Liver (tissue), 9 donors: Measurements from ENCODE around the gene SH3GL1. TPM values are rescaled to one million over a fixed set of nuclear protein-coding genes. Genes with fewer than 3 reads are reported as not detected.

ENCODE experiments used
- DNase-seq: peaks from one replicate; pipeline ENCODE4 v3.0.0-alpha.2; 2017; ENCODE audit warnings: low spot score
- H3K27ac ChIP-seq, 2 donors: one replicate each; pipeline ENCODE4 v1.7.0; 2013; ENCODE audit warnings: inconsistent platforms in 2 of 2, low read length in 2 of 2, control low read depth in 1 of 2, low read depth in 1 of 2, mild to moderate bottlenecking in 1 of 2
- H3K27me3 ChIP-seq, 4 donors: one replicate each; pipeline versions ENCODE4 v1.6.1 to v1.7.0; 2013; ENCODE audit warnings: low read length in 3 of 4, inconsistent platforms in 1 of 4, mild to moderate bottlenecking in 1 of 4, moderate library complexity in 1 of 4; ENCODE audit not compliant: control insufficient read depth in 4 of 4, insufficient read depth in 4 of 4
- H3K36me3 ChIP-seq, 4 donors: one replicate each; pipeline versions ENCODE4 v1.6.1 to v1.7.0; 2013; ENCODE audit warnings: low read length in 3 of 4, mild to moderate bottlenecking in 3 of 4, low read depth in 1 of 4, moderate library complexity in 1 of 4; ENCODE audit not compliant: control insufficient read depth in 4 of 4, insufficient read depth in 3 of 4
- H3K4me1 ChIP-seq, 4 donors: one replicate each; pipeline versions ENCODE4 v1.6.1 to v1.7.0; 2013; ENCODE audit warnings: low read length in 3 of 4, mild to moderate bottlenecking in 3 of 4, moderate library complexity in 1 of 4; ENCODE audit not compliant: control insufficient read depth in 4 of 4, insufficient read depth in 4 of 4
- H3K4me3 ChIP-seq, 3 donors: one replicate each; pipeline versions ENCODE4 v1.6.1 to v1.7.0; 2013; ENCODE audit warnings: low read length in 3 of 3, control low read depth in 1 of 3, low read depth in 1 of 3, mild to moderate bottlenecking in 1 of 3
- H3K9ac ChIP-seq, 2 donors: one replicate each; pipeline ENCODE4 v1.7.0; 2013; ENCODE audit warnings: low read length in 2 of 2, mild to moderate bottlenecking in 2 of 2, moderate library complexity in 2 of 2, control low read depth in 1 of 2, low read depth in 1 of 2
- H3K9me3 ChIP-seq, 4 donors: one replicate each; pipeline versions ENCODE4 v1.6.1 to v1.7.0; 2013; ENCODE audit warnings: low read length in 3 of 4; ENCODE audit not compliant: control insufficient read depth in 4 of 4
- ATF3 ChIP-seq: IDR thresholded peaks from 2 replicates; pipeline ENCODE4 v1.6.1; 2016; ENCODE audit warnings: antibody characterized with exemption
- CTCF ChIP-seq: fragments of 150-350 bp; IDR thresholded peaks from 2 replicates; pipeline ENCODE4 v1.5.1; 2017; ENCODE audit warnings: improper control_type of control experiment, low read depth, low read length; ENCODE audit not compliant: missing input control
- EGR1 ChIP-seq, 2 donors: IDR thresholded peaks; 2 replicates each; pipeline ENCODE4 v1.6.1; 2016 to 2018; ENCODE audit warnings: antibody characterized with exemption in 2 of 2, low read depth in 2 of 2
- FOXA1 ChIP-seq: IDR thresholded peaks from 2 replicates; pipeline ENCODE4 v1.6.1; 2016; ENCODE audit warnings: antibody characterized with exemption
- FOXA2 ChIP-seq: IDR thresholded peaks from 2 replicates; pipeline ENCODE4 v1.6.1; 2016; ENCODE audit warnings: antibody characterized with exemption
- GABPA ChIP-seq, 2 donors: IDR thresholded peaks in 1 of 2; conservative IDR thresholded peaks in 1 of 2; 2 replicates each; pipeline ENCODE4 v1.6.1; 2016; ENCODE audit warnings: antibody characterized with exemption in 2 of 2, mild to moderate bottlenecking in 1 of 2, moderate library complexity in 1 of 2
- HNF4A ChIP-seq, 2 donors: conservative IDR thresholded peaks; 2 replicates each; pipeline ENCODE4 v1.6.1; 2016; ENCODE audit warnings: antibody characterized with exemption in 2 of 2, mild to moderate bottlenecking in 2 of 2
- HNF4G ChIP-seq: IDR thresholded peaks from 2 replicates; pipeline ENCODE4 v1.6.1; 2016; ENCODE audit warnings: antibody characterized with exemption
- JUND ChIP-seq, 2 donors: IDR thresholded peaks; 2 replicates each; pipeline ENCODE4 v1.6.1; 2016; ENCODE audit warnings: antibody characterized with exemption in 2 of 2
- MAX ChIP-seq: IDR thresholded peaks from 2 replicates; pipeline ENCODE4 v1.6.1; 2016; ENCODE audit warnings: antibody characterized with exemption
- NR2F2 ChIP-seq: IDR thresholded peaks from 2 replicates; pipeline ENCODE4 v1.6.1; 2016; ENCODE audit warnings: antibody characterized with exemption
- RAD21 ChIP-seq, 2 donors: IDR thresholded peaks; 2 replicates each; pipeline ENCODE4 v1.6.1; 2016; ENCODE audit warnings: antibody characterized with exemption in 2 of 2, mild to moderate bottlenecking in 2 of 2
- REST ChIP-seq: IDR thresholded peaks from 2 replicates; pipeline ENCODE4 v1.6.1; 2016; ENCODE audit warnings: antibody characterized with exemption, mild to moderate bottlenecking
- RXRA ChIP-seq, 2 donors: IDR thresholded peaks; 2 replicates each; pipeline ENCODE4 v1.6.1; 2017 to 2018; ENCODE audit warnings: antibody characterized with exemption in 2 of 2, mild to moderate bottlenecking in 1 of 2
- SP1 ChIP-seq: IDR thresholded peaks from 2 replicates; pipeline ENCODE4 v1.6.1; 2018; ENCODE audit warnings: antibody characterized with exemption, mild to moderate bottlenecking
- TAF1 ChIP-seq: conservative IDR thresholded peaks from 2 replicates; pipeline ENCODE4 v1.6.1; 2016; ENCODE audit warnings: antibody characterized with exemption, mild to moderate bottlenecking
- YY1 ChIP-seq: IDR thresholded peaks from 2 replicates; pipeline ENCODE4 v1.6.1; 2016; ENCODE audit warnings: antibody characterized with exemption, mild to moderate bottlenecking
- ZBTB33 ChIP-seq: IDR thresholded peaks from 2 replicates; pipeline ENCODE4 v1.6.1; 2016; ENCODE audit warnings: antibody characterized with exemption
- WGBS: extraction: QIAGEN DNeasy Blood & Tissue Kit; methylation state at CpG from one replicate; pipeline ENCODE4 v1.1.7; 2013; 5-methylcytosine and 5-hydroxymethylcytosine counted together
- polyA plus RNA-seq, 2 donors: library from polyadenylated mRNA; stranded (reverse) in 1 of 2; unstranded in 1 of 2; fragments of 200-250 nt in 1 of 2; fragments of >200 nt in 1 of 2; fragmentation: Nextera tagmentation in 1 of 2; extraction: Ambion mirVana in 1 of 2; gene quantifications; one replicate each; pipeline versions ENCODE4 v1.2.1 to v1.2.3, GENCODE V29; 2013 to 2015
- total RNA-seq, 2 donors: library from RNA; depleted of rRNA; stranded (reverse); fragments of >200 nt; gene quantifications; one replicate each; pipeline ENCODE4 v1.2.3, GENCODE V29; 2014
- donor health status: healthy.
- donor health status: healthy.
- donor health status: healthy.
- donor health status: healthy.
- donor health status: healthy.

Gene SH3GL1
- total and polyA plus RNA-seq, 4 donors, result 16.5 to 27.8 (median 18.2) TPM

- TF ChIP-seq CTCF (no peak), SP1 (no peak)
Measured at GRCh38 chr19:4437103-4437502, 36.8 kb upstream of the SH3GL1 start (continued).

GRCh38 chr19:4436231-4436630 is 35.9 kb upstream of the SH3GL1 start:
- Histone ChIP-seq H3K9ac (no peak overlapping the region), H3K27me3 (no peaks in the 10 kb centered on the region), H3K4me1 (no peaks in the 10 kb centered on the region), H3K27ac (no peak overlapping the region), H3K9me3 (no peaks in the 10 kb centered on the region), H3K4me3 (no peak overlapping the region), H3K36me3 (peaks cover 0 to 9% (median 0%) of the 10 kb centered on the region in 4 donors)
- no peak for TF ChIP-seq RXRA (IDR thresholded peaks at IDR 0.05)
- no peak for TF ChIP-seq HNF4A (conservative IDR thresholded peaks at IDR 0.05)
- no peak for TF ChIP-seq REST
- no peak for TF ChIP-seq ATF3
- no peak for TF ChIP-seq TAF1
- TF ChIP-seq RAD21 (IDR thresholded peaks at IDR 0.05), result no peak
- no peak for TF ChIP-seq ZBTB33
- TF ChIP-seq JUND (IDR thresholded peaks at IDR 0.05), result no peak
- no peak for TF ChIP-seq MAX
- TF ChIP-seq NR2F2, result no peak
- TF ChIP-seq YY1, result no peak
- TF ChIP-seq FOXA2, result no peak
- WGBS, result 95% methylated on average over 7 of the region's 7 CpGs
- no peak for DNase-seq

- no peak overlapping the region for H3K9ac ChIP-seq
- DNase-seq, result no peak
- no peaks in the 10 kb centered on the region for H3K27me3 ChIP-seq
- H3K4me1 ChIP-seq, result no peaks in the 10 kb centered on the region
- H3K36me3 ChIP-seq, result peaks cover 0 to 9% (median 0%) of the 10 kb centered on the region in 4 donors
- no peak overlapping the region for H3K4me3 ChIP-seq
- H3K27ac ChIP-seq, result no peak overlapping the region
- WGBS, result 95% methylated on average over 9 of the region's 9 CpGs
- TF ChIP-seq ATF3 (no peak), REST (no peak), GABPA (IDR thresholded peaks at IDR 0.05 in 1 of 2, conservative IDR thresholded peaks at IDR 0.05 in 1 of 2) (no peak), JUND (IDR thresholded peaks at IDR 0.05) (no peak), NR2F2 (no peak), HNF4A (conservative IDR thresholded peaks at IDR 0.05) (no peak), HNF4G (no peak), SP1 (no peak), MAX (no peak), EGR1 (IDR thresholded peaks at IDR 0.05; ENCODE audit: low read depth in 2 of 2) (no peak), RXRA (IDR thresholded peaks at IDR 0.05) (no peak), FOXA2 (no peak), YY1 (no peak), FOXA1 (no peak)
- H3K9me3 ChIP-seq, result no peaks in the 10 kb centered on the region
Measured at GRCh38 chr19:4434391-4434790, 34.0 kb upstream of the SH3GL1 start.
